Erythroblast (primary cell): Measurements from ENCODE around the gene TPH2.
A peak's percentile ranks its signal among the peaks of the same experiment; 100 is the strongest.

Source experiments
- DNase-seq, 2 experiments: peaks; one replicate each; lab custom pipeline; 2025; lab: John Stamatoyannopoulos, UW
- GATA1 ChIP-seq: IDR thresholded peaks from 2 replicates; pipeline ENCODE4 v1.6.1; 2011; ENCODE audit warnings: low read depth, mild to moderate bottlenecking, control low read depth, low read length, moderate library complexity
- POLR2A ChIP-seq: IDR thresholded peaks from 2 replicates; pipeline ENCODE4 v1.6.1; 2011; ENCODE audit warnings: mild to moderate bottlenecking, low read length

TPH2 gene

GRCh38 chr12:71980538-71980937 is 41.9 kb downstream of the TPH2 start:
- no peak for DNase-seq
- TF ChIP-seq POLR2A: no peak
- no peak for TF ChIP-seq GATA1

DNA sequence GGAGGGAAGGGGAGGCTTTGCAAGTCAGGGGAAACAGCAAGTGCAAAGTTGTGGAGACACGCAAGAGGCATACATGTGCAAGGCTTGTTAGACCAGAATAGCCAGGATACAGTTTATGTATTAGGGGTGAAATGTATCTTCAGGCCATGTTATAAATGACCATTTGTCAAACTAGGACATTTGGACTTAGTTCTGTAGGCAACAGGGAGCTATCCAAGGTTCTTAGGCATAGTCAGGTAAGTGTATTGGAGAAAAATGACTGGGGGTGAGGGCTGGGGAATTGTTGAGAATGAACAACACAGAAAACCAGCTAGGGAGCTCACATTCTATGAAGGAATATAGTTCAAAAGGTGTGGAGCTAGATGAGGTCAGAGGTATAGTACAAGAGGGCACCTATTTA is 42.5 kb downstream of the TPH2 start:
- TF ChIP-seq GATA1: no peak
- TF ChIP-seq POLR2A: no peak
- DNase-seq: no peak

- TF ChIP-seq GATA1: no peak
Observed at GRCh38 chr12:71994715-71995114, 56.1 kb downstream of the TPH2 start.

GRCh38 chr12:71999795-72000194 is 61.1 kb downstream of the TPH2 start:
- TF ChIP-seq GATA1 (no peak), POLR2A (no peak)
- DNase-seq: no peak

More at GRCh38 chr12:71994715-71995114, 56.1 kb downstream of the TPH2 start:
- DNase-seq: no peak

DNA sequence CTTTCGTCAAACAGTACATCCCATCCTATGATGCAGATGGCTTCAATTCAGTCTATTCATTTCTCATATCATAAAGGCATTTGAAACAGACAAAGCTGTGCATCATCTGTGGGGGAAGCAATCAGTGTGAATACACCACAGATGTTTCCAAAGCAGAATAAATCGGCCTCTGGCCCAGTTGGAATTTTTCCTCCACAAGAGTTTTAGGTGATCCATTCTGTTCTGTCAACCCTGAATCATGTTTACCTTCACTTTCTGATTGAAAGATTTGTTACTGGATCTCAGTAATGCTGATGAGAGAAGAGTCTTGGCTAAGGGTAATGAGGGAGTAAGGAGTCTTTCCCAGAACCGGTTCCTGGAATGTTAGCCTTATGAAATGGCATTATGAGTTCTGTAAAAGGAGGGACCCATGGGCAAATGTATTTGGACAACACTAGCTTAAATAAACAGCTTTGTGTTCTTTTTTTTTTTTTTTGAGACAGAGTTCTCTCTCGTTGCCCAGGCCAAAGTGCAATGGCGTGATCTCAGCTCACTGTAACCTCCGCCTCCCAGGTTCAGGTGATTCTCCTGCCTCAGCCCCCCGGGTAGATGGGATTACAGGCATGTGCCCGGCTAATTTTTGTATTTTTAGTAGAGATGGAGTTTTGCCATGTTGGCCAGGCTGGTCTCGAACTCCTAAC is 62.5 kb downstream of the TPH2 start:
- TF ChIP-seq POLR2A: no peak
- TF ChIP-seq GATA1: no peak
- no peak for DNase-seq

GRCh38 chr12:72006766-72007165 is 68.1 kb downstream of the TPH2 start:
- no peak for TF ChIP-seq POLR2A
- TF ChIP-seq GATA1: no peak
- no peak for DNase-seq

DNA sequence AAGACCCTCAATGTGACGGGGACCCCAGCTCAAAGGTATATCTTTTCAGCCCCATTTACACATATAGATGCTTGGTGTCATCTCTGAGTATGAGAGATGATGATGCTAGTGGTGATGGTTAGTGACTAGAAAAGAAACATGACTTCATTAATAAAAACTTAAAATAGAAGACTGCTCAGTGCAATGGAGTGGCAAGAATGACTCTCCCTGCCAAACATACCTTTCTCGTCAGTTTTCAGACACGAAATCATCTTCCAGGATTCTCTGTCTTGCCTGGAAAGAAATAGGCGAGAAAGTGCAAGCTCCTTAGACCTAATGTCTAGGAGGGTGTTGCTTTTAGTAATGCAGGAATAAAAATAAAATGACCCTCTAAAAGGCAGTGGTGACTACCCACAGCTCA is 71.7 kb downstream of the TPH2 start:
- TF ChIP-seq GATA1: no peak
- TF ChIP-seq POLR2A: no peak
- no peak for DNase-seq

GRCh38 chr12:72011374-72011773 is 72.7 kb downstream of the TPH2 start:
- TF ChIP-seq GATA1: no peak
- TF ChIP-seq POLR2A: no peak
- no peak for DNase-seq

- DNase-seq: no peak
- TF ChIP-seq POLR2A: no peak
- TF ChIP-seq GATA1: no peak
Observed at GRCh38 chr12:72012874-72013273, 74.2 kb downstream of the TPH2 start.

DNA sequence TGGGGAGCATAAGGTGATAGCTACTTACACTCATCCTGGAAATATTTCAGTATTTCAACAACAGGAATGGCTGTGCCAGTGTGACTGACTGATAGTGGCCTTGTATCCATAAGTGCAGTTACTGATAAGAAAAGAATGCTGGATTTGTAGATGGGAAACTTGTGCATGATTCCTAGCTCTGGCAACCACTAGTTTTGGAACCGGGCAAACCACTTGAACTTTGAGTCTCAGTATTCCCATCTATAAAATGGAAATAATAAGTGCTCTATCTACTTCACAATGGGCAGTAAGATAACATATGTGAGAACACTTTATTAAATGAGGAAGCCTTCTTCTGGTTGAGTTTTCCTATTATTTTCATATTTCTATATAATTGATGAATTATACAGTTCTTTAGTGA is 77.2 kb downstream of the TPH2 start:
- TF ChIP-seq GATA1: no peak
- no peak for TF ChIP-seq POLR2A
- no peak for DNase-seq

- no peak for TF ChIP-seq GATA1
- TF ChIP-seq POLR2A: no peak
- peak; percentile 64 to 79 for DNase-seq
Observed at GRCh38 chr12:72017054-72017651, 78.5 kb downstream of the TPH2 start.

GRCh38 chr12:72018036-72018435 is 79.4 kb downstream of the TPH2 start:
- TF ChIP-seq GATA1 (no peak), POLR2A (no peak)
- DNase-seq: no peak

DNA sequence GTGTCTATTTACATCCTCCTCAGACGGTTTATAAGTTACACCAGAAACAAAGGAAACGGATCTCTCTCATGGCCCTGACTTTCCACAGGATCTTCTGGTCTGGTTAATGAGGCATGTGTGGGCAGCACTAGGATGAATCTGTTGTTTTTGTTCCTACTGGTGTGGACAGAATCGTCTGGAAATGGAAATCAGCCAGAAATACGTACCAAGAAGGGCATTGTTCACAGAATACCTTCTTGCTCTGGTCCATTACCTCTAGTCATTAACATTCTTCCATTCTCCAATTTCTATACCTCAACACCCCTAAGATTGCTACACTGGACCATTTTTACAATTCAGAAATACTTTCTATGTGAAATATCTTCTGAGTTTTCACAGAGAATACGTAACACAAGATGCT is 86.0 kb downstream of the TPH2 start:
- TF ChIP-seq POLR2A (no peak), GATA1 (no peak)
- no peak for DNase-seq

DNA sequence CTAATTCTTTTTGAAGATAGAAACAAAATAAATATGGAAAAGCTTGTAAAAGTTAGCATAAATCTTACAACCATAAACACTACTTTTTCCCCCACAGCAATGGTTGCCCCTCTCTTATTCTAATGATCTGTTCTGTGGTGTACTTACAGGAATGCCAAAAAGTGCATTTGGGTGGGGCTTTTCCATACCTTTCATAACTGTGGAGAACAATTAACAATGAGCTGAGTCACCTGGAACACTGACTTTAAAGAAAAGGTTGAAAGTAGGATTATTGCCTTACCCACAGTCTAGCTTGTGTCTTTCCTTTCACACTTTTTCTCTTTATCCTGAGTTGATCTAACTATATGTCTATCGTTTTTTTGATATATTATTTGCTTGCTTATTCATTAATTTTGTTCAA is 86.9 kb downstream of the TPH2 start:
- DNase-seq: no peak
- TF ChIP-seq GATA1 (no peak), POLR2A (no peak)

DNA sequence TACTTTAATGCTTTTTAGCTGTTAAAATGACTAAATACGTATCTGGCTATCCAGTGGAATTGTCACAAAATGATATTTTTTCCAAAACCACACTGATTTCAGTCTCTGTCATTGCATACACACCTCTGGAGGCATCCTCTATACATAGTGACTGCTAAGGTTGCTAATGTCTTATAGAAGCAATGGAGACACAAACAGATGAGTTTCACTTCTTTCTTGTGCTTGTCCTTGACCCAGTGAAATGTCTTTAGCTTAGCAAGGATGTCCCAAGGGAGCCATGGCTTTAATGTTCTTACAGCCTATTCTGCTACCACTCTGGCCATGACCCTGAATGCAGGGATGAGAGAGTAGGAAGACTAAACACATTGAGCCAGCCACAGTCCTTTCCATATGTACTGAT is 90.3 kb downstream of the TPH2 start:
- TF ChIP-seq GATA1: no peak
- TF ChIP-seq POLR2A: no peak
- DNase-seq: no peak
